Transverse colon (tissue), 4 donors: ENCODE results near the gene CFAP221. TPM values are rescaled to one million over a fixed set of nuclear protein-coding genes. Genes with fewer than 3 reads are reported as not detected.

Experiments
- DNase-seq: peaks from one replicate; pipeline ENCODE4 v3.0.0-alpha.2; 2019
- H3K27ac ChIP-seq, 4 donors: fragments of 200-600 bp; sonication (generic); 2 replicates each; pipeline ENCODE4 v1.5.1; 2016 to 2018; ENCODE audit warnings: inconsistent platforms in 4 of 4
- H3K27me3 ChIP-seq: fragments of 200-600 bp; sonication (generic); 2 replicates; pipeline ENCODE4 v1.5.1; 2017; ENCODE audit warnings: inconsistent platforms
- H3K36me3 ChIP-seq, 4 donors: fragments of 200-600 bp; sonication (generic); 2 replicates each; pipeline ENCODE4 v1.5.1; 2017 to 2019; ENCODE audit warnings: inconsistent platforms in 4 of 4
- H3K4me1 ChIP-seq, 4 donors: fragments of 200-600 bp; sonication (generic); 2 replicates each; pipeline ENCODE4 v1.5.1; 2017 to 2020; ENCODE audit warnings: inconsistent platforms in 4 of 4
- H3K4me3 ChIP-seq, 4 donors: fragments of 200-600 bp; sonication (generic); 1 replicate in 1 of 4; 2 replicates in 3 of 4; pipeline versions ENCODE4 v1.5.1 to v1.6.1; 2017 to 2019; ENCODE audit warnings: inconsistent platforms in 4 of 4
- H3K9me3 ChIP-seq, 2 donors: fragments of 200-600 bp; sonication (generic); 2 replicates each; pipeline ENCODE4 v1.5.1; 2017 to 2019; ENCODE audit warnings: inconsistent platforms in 2 of 2
- CTCF ChIP-seq, 5 experiments: fragments of 200-600 bp in 3 of 5; fragments of 450-650 bp in 2 of 5; sonication (generic) in 3 of 5; IDR thresholded peaks; 1 replicate in 2 of 5; 2 replicates in 3 of 5; pipeline ENCODE4 v1.5.1; 2016 to 2017; ENCODE audit warnings: antibody characterized with exemption in 5 of 5, inconsistent platforms in 3 of 5, mild to moderate bottlenecking in 2 of 5, moderate library complexity in 1 of 5
- EP300 ChIP-seq: sonication (generic); formaldehyde crosslinking; IDR thresholded peaks from one replicate; pipeline ENCODE4 v1.6.1; 2017; ENCODE audit warnings: antibody characterized with exemption, low read depth
- POLR2A ChIP-seq: fragments of 450-650 bp; IDR thresholded peaks from one replicate; pipeline ENCODE4 v1.6.1; 2016; ENCODE audit warnings: antibody characterized with exemption, mild to moderate bottlenecking, moderate library complexity
- POLR2AphosphoS5 ChIP-seq, 3 donors: sonication (generic); formaldehyde crosslinking; IDR thresholded peaks; one replicate each; pipeline ENCODE4 v1.6.1; 2016; ENCODE audit warnings: antibody characterized with exemption in 3 of 3
- WGBS, 2 donors: methylation state at CpG; one replicate each; pipeline ENCODE4 v1.1.5; 2018; ENCODE audit warnings: low coverage in 1 of 2; 5-methylcytosine and 5-hydroxymethylcytosine counted together
- in situ Hi-C, 4 donors: fragments of 200-750 bp; cut with MboI; loops; one replicate each; pipeline versions ENCODE4 v1.15.0 to v1.15.1; 2017; ENCODE audit warnings: low sequenced_read_pairs in 3 of 4, low pct_ligation_motif_present in 1 of 4, low pct_unique_long_range_greater_than_20kb in 1 of 4
- intact Hi-C: fragments of 100-400 bp; cut with DNase I; formaldehyde crosslinking; loops from one replicate; pipeline ENCODE4 v1.15.1; 2023; ENCODE audit warnings: low total_unique reads
- total RNA-seq, 4 donors: library from RNA; depleted of rRNA; stranded (reverse); fragments of >200 nt; gene quantifications; one replicate each; pipeline ENCODE4 v1.1.0, GENCODE V29; 2016

CFAP221 gene
- total RNA-seq, 4 donors from 2014 or later, result not detected

GRCh38 chr2:119681203-119681867, 137.1 kb downstream of the CFAP221 start:
- Histone ChIP-seq H3K9me3 (no peaks in the 10 kb centered on the region), H3K4me1 (peaks cover 6 to 19% (median 7%) of the 10 kb centered on the region in 4 donors), H3K27me3 (no peaks in the 10 kb centered on the region), H3K27ac (no peak overlapping the region), H3K36me3 (no peaks in the 10 kb centered on the region), H3K4me3 (no peak overlapping the region)
- no peak for DNase-seq
- TF ChIP-seq POLR2A (no peak), EP300 (no peak), CTCF (IDR thresholded peaks at IDR 0.05) (no peak), POLR2AphosphoS5 (IDR thresholded peaks at IDR 0.05) (no peak)
- in situ Hi-C loops (no loop called here), intact Hi-C loops (no loop called here)
- WGBS, 2 donors, result 88 to 100% methylated on average over 2 to 20 of the region's 25 CpGs

GRCh38 chr2:119681868-119682220, 137.6 kb downstream of the CFAP221 start:
- Histone ChIP-seq H3K4me3 (no peak overlapping the region), H3K9me3 (no peaks in the 10 kb centered on the region), H3K36me3 (peaks cover 0 to 2% (median 0%) of the 10 kb centered on the region in 4 donors), H3K27me3 (no peaks in the 10 kb centered on the region), H3K4me1 (peaks cover 6 to 19% (median 7%) of the 10 kb centered on the region in 4 donors), H3K27ac (no peak overlapping the region)
- TF ChIP-seq POLR2AphosphoS5 (IDR thresholded peaks at IDR 0.05), result no peak
- TF ChIP-seq POLR2A, result no peak
- no peak for TF ChIP-seq CTCF (IDR thresholded peaks at IDR 0.05)
- TF ChIP-seq EP300, result no peak
- 54 to 59% methylated on average over 3 to 4 of the region's 4 CpGs for WGBS, 2 donors
- intact Hi-C loops (no loop called here), in situ Hi-C loops (no loop called here)
- DNase-seq, result no peak

GRCh38 chr2:119682578-119682977, 138.3 kb downstream of the CFAP221 start:
- intact Hi-C loops, result no loop called here
- Histone ChIP-seq H3K36me3 (peaks cover 0 to 9% (median 0%) of the 10 kb centered on the region in 4 donors), H3K9me3 (no peaks in the 10 kb centered on the region), H3K27me3 (no peaks in the 10 kb centered on the region), H3K4me3 (no peak overlapping the region), H3K27ac (no peak overlapping the region), H3K4me1 (peaks cover 6 to 18% (median 7%) of the 10 kb centered on the region in 4 donors)
- in situ Hi-C loops, result no loop called here
- no peak for TF ChIP-seq POLR2AphosphoS5 (IDR thresholded peaks at IDR 0.05)
- TF ChIP-seq POLR2A, result no peak
- TF ChIP-seq EP300, result no peak
- TF ChIP-seq CTCF (IDR thresholded peaks at IDR 0.05), result no peak
- whole genome bisulfite sequencing, 2 donors, result 93% methylated on average over 8 of the region's 8 CpGs; no CpG with 5 or more reads in 1 of the 2 donors
- no peak for DNase-seq

GRCh38 chr2:119683074-119683712, 138.9 kb downstream of the CFAP221 start:
- Histone ChIP-seq H3K4me1 (peaks cover 6 to 12% (median 7%) of the 10 kb centered on the region in 4 donors), H3K27ac (no peak overlapping the region), H3K27me3 (no peaks in the 10 kb centered on the region), H3K36me3 (peaks cover 0 to 9% (median 0%) of the 10 kb centered on the region in 4 donors), H3K4me3 (no peak overlapping the region), H3K9me3 (no peaks in the 10 kb centered on the region)
- in situ Hi-C loops (no loop called here), intact Hi-C loops (no loop called here)
- TF ChIP-seq EP300 (no peak), POLR2AphosphoS5 (IDR thresholded peaks at IDR 0.05) (no peak)
- 94% methylated on average over 7 of the region's 7 CpGs; no CpG with 5 or more reads in 1 of the 2 donors for WGBS, 2 donors
- no peak for DNase-seq
